Bronchial epithelial cell (primary cell): Measurements from ENCODE around the gene PPTC7. TPM values are rescaled to one million over a fixed set of nuclear protein-coding genes. Genes with fewer than 3 reads are reported as not detected.
A peak's percentile ranks its signal among the peaks of the same experiment; 100 is the strongest.
"Not testable (repeated sequence)": the region's sequence is repeated elsewhere in the genome, so short reads cannot be mapped to it uniquely, and the experiment has no call there.

Experiments
- DNase-seq: peaks from one replicate; pipeline ENCODE4 v3.0.0-alpha.2; 2010; ENCODE audit warnings: low read depth
- FAIRE-seq: peaks from 2 replicates; lab custom pipeline; 2011; peaks lifted over from hg19 to GRCh38; lab: Jason Lieb, UNC
- H3K27me3 ChIP-seq: 2 replicates; pipeline ENCODE4 v1.5.1; 2011; ENCODE audit warnings: low read length; ENCODE audit not compliant: control insufficient read depth, insufficient read depth
- H3K36me3 ChIP-seq: 2 replicates; pipeline ENCODE4 v1.5.1; 2011; ENCODE audit warnings: low read length; ENCODE audit not compliant: control insufficient read depth, insufficient read depth
- H3K4me3 ChIP-seq: 2 replicates; pipeline ENCODE4 v1.5.1; 2011; ENCODE audit warnings: mild to moderate bottlenecking, low read depth, low read length, control low read depth
- CTCF ChIP-seq: IDR thresholded peaks from 2 replicates; pipeline ENCODE4 v1.5.1; 2011; ENCODE audit warnings: mild to moderate bottlenecking, moderate library complexity, low read length, control low read depth, inconsistent platforms; ENCODE audit not compliant: insufficient read depth, severe bottlenecking
- total RNA-seq: library from RNA; depleted of rRNA; stranded (reverse); fragments of >200 nt; gene quantifications from 2 replicates; pipeline ENCODE4 v1.2.1, GENCODE V29; 2014

Gene PPTC7
- total RNA-seq, 1 donor from 2014 or later = 10.8 TPM

GRCh38 chr12:110549716-110550115 lies 33.4 kb downstream of the PPTC7 start:
- H3K27me3 ChIP-seq = no peaks in the 10 kb centered on the region
- H3K36me3 ChIP-seq = peaks cover 1% of the 10 kb centered on the region
- FAIRE-seq = no peak
- DNase-seq = no peak
- TF ChIP-seq CTCF = no peak
- H3K4me3 ChIP-seq = no peak overlapping the region

GRCh38 chr12:110548678-110549077 lies 34.4 kb downstream of the PPTC7 start:
- H3K36me3 ChIP-seq = peaks cover 1% of the 10 kb centered on the region
- H3K27me3 ChIP-seq = no peaks in the 10 kb centered on the region
- FAIRE-seq = no peak
- TF ChIP-seq CTCF = no peak
- no peak overlapping the region for H3K4me3 ChIP-seq
- DNase-seq = no peak

GRCh38 chr12:110547090-110547489 lies 36.0 kb downstream of the PPTC7 start:
- FAIRE-seq (no peak), DNase-seq (no peak)
- H3K36me3 ChIP-seq = peaks cover 1% of the 10 kb centered on the region
- H3K4me3 ChIP-seq = no peak overlapping the region
- H3K27me3 ChIP-seq = no peaks in the 10 kb centered on the region
- TF ChIP-seq CTCF = no peak

GRCh38 chr12:110546339-110546738 lies 36.8 kb downstream of the PPTC7 start:
- Histone ChIP-seq H3K27me3 (no peaks in the 10 kb centered on the region), H3K4me3 (no peak overlapping the region), H3K36me3 (peaks cover 1% of the 10 kb centered on the region)
- TF ChIP-seq CTCF = no peak
- FAIRE-seq (no peak), DNase-seq (peak; percentile 88)

GRCh38 chr12:110545812-110546211 lies 37.3 kb downstream of the PPTC7 start:
- peaks cover 1% of the 10 kb centered on the region for H3K36me3 ChIP-seq
- TF ChIP-seq CTCF = no peak
- DNase-seq (no peak), FAIRE-seq (no peak)
- H3K4me3 ChIP-seq = no peak overlapping the region
- no peaks in the 10 kb centered on the region for H3K27me3 ChIP-seq

GRCh38 chr12:110545259-110545658 lies 37.9 kb downstream of the PPTC7 start:
- not testable (repeated sequence) for H3K4me3 ChIP-seq, H3K36me3 ChIP-seq, H3K27me3 ChIP-seq
- peak; percentile 99 for DNase-seq
- peak; percentile 28 for FAIRE-seq
